Upper lobe of right lung (tissue), 1 donor: ENCODE results near the gene TBC1D22A. TPM values are rescaled to one million over a fixed set of nuclear protein-coding genes. Genes with fewer than 3 reads are reported as not detected.

Source experiments
- ATAC-seq: fragments of 200-7000 bp; cut with Tn5 transposase; one replicate; pipeline ENCODE4 v1.9.1; 2020; ENCODE audit warnings: mild to moderate bottlenecking, moderate library complexity
- DNase-seq: peaks from one replicate; pipeline ENCODE4 v3.0.0-alpha.2; 2020
- H3K27ac ChIP-seq: fragments of 200-600 bp; one replicate; pipeline ENCODE4 v1.8.0; 2022
- H3K27me3 ChIP-seq: fragments of 200-600 bp; one replicate; pipeline ENCODE4 v1.8.0; 2022; ENCODE audit warnings: mild to moderate bottlenecking
- H3K36me3 ChIP-seq: fragments of 200-600 bp; one replicate; pipeline ENCODE4 v1.8.0; 2022
- H3K4me1 ChIP-seq: fragments of 200-600 bp; one replicate; pipeline ENCODE4 v1.8.0; 2022
- H3K4me3 ChIP-seq: fragments of 200-600 bp; one replicate; pipeline ENCODE4 v1.8.0; 2022; ENCODE audit warnings: mild to moderate bottlenecking
- H3K9me3 ChIP-seq: fragments of 200-600 bp; one replicate; pipeline ENCODE4 v1.8.0; 2022
- CTCF ChIP-seq: fragments of 200-600 bp; IDR thresholded peaks from one replicate; pipeline ENCODE4 v1.8.0; 2022; ENCODE audit warnings: antibody characterized with exemption
- intact Hi-C: fragments of 100-400 bp; cut with DNase I; formaldehyde crosslinking; loops from one replicate; pipeline ENCODE4 v1.11.0; 2022
- total RNA-seq: library from RNA; stranded (reverse); fragmentation: NEBNext Ultra II Directional; extraction: Animal tissue kit (Norgen Biotek cat#: 25700); gene quantifications from one replicate; pipeline ENCODE4 v1.2.1, GENCODE V29; 2021
- donor health status: DM: no; HTN: yes; CAD: no; lungs with severe emphysema.

The TBC1D22A gene
- total RNA-seq, 1 donor from 2014 or later = 31.3 TPM

- Histone ChIP-seq H3K36me3 (no peaks in the 10 kb centered on the region), H3K4me3 (no peak overlapping the region), H3K27ac (no peak overlapping the region), H3K27me3 (no peaks in the 10 kb centered on the region), H3K4me1 (no peaks in the 10 kb centered on the region), H3K9me3 (peaks cover 10% of the 10 kb centered on the region)
- intact Hi-C loops = no loop called here
- no peak for TF ChIP-seq CTCF
- DNase-seq = no peak
- no peak for ATAC-seq
Measured at GRCh38 chr22:47074105-47074504, 311.7 kb downstream of the TBC1D22A start.

- Histone ChIP-seq H3K27me3 (no peaks in the 10 kb centered on the region), H3K27ac (no peak overlapping the region), H3K36me3 (no peaks in the 10 kb centered on the region), H3K4me1 (no peaks in the 10 kb centered on the region), H3K9me3 (peaks cover 10% of the 10 kb centered on the region), H3K4me3 (no peak overlapping the region)
- no peak for TF ChIP-seq CTCF
- no peak for DNase-seq
- no peak for ATAC-seq
- intact Hi-C loops = no loop called here
Measured at GRCh38 chr22:47075568-47075967, 313.1 kb downstream of the TBC1D22A start.

- ATAC-seq (no peak), DNase-seq (no peak)
- intact Hi-C loops = no loop called here
- no peak overlapping the region for H3K27ac ChIP-seq
- no peaks in the 10 kb centered on the region for H3K4me1 ChIP-seq
- H3K27me3 ChIP-seq = no peaks in the 10 kb centered on the region
- H3K4me3 ChIP-seq = no peak overlapping the region
- no peaks in the 10 kb centered on the region for H3K36me3 ChIP-seq
- H3K9me3 ChIP-seq = peaks cover 10% of the 10 kb centered on the region
- TF ChIP-seq CTCF = no peak
Measured at GRCh38 chr22:47076758-47077157, 314.3 kb downstream of the TBC1D22A start.

- DNase-seq = no peak
- no peaks in the 10 kb centered on the region for H3K27me3 ChIP-seq
- H3K9me3 ChIP-seq = peaks cover 10% of the 10 kb centered on the region
- no peak overlapping the region for H3K27ac ChIP-seq
- no peak for ATAC-seq
- no peaks in the 10 kb centered on the region for H3K4me1 ChIP-seq
- TF ChIP-seq CTCF = no peak
- H3K4me3 ChIP-seq = no peak overlapping the region
- intact Hi-C loops = no loop called here
- no peaks in the 10 kb centered on the region for H3K36me3 ChIP-seq
Measured at GRCh38 chr22:47080100-47080499, 317.6 kb downstream of the TBC1D22A start.

GRCh38 chr22:47082505-47082904, 320.1 kb downstream of the TBC1D22A start:
- Histone ChIP-seq H3K9me3 (no peaks in the 10 kb centered on the region), H3K27me3 (no peaks in the 10 kb centered on the region), H3K36me3 (no peaks in the 10 kb centered on the region), H3K4me3 (no peak overlapping the region), H3K27ac (no peak overlapping the region), H3K4me1 (no peaks in the 10 kb centered on the region)
- ATAC-seq = no peak
- TF ChIP-seq CTCF = no peak
- no peak for DNase-seq
- intact Hi-C loops = no loop called here

GRCh38 chr22:47083379-47083986, 321.0 kb downstream of the TBC1D22A start:
- Histone ChIP-seq H3K36me3 (no peaks in the 10 kb centered on the region), H3K27ac (no peak overlapping the region), H3K4me3 (no peak overlapping the region), H3K9me3 (no peaks in the 10 kb centered on the region), H3K27me3 (no peaks in the 10 kb centered on the region), H3K4me1 (no peaks in the 10 kb centered on the region)
- intact Hi-C loops = no loop called here
- ATAC-seq (no peak), DNase-seq (no peak)
- TF ChIP-seq CTCF = no peak
